Measurements from ENCODE around the gene THRB. TPM values are rescaled to one million over a fixed set of nuclear protein-coding genes. Genes with fewer than 3 reads are reported as not detected.

Gene THRB
- total and polyA plus RNA-seq, 9 of the 15 experiments (the other 6 are each of a cell fraction or from before 2014, with no cell fraction given) = 1.7 to 14.9 (median 6.9) TPM

DNA sequence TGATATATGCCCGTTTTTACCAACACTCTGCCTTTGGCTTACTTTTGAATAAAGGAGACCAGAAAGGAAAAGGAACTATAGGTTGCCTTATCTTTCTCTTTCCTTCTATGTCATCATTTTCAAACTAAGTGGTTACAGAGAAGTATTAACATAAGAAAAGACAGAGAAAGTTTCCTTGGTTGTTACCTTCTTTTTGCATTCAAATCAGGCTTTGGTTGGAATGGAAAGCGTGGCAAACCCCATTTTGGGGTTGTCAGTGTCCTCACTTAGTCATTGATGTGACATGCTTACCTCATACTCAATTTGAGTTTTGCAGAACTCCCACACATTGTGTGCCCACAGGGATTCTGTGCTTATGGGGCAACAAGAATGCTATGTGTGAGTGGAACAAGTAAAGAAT lies 3.7 kb upstream of the THRB start (continued):
- TF ChIP-seq, protein P1, sequence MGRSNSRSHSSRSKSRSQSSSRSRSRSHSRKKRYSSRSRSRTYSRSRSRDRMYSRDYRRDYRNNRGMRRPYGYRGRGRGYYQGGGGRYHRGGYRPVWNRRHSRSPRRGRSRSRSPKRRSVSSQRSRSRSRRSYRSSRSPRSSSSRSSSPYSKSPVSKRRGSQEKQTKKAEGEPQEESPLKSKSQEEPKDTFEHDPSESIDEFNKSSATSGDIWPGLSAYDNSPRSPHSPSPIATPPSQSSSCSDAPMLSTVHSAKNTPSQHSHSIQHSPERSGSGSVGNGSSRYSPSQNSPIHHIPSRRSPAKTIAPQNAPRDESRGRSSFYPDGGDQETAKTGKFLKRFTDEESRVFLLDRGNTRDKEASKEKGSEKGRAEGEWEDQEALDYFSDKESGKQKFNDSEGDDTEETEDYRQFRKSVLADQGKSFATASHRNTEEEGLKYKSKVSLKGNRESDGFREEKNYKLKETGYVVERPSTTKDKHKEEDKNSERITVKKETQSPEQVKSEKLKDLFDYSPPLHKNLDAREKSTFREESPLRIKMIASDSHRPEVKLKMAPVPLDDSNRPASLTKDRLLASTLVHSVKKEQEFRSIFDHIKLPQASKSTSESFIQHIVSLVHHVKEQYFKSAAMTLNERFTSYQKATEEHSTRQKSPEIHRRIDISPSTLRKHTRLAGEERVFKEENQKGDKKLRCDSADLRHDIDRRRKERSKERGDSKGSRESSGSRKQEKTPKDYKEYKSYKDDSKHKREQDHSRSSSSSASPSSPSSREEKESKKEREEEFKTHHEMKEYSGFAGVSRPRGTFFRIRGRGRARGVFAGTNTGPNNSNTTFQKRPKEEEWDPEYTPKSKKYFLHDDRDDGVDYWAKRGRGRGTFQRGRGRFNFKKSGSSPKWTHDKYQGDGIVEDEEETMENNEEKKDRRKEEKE (IDR thresholded peaks at IDR 0.05; ENCODE audit: borderline replicate concordance in 1 of 2, control insufficient read depth in 1 of 2, low read depth in 2 of 2, low read length in 1 of 2) = no peak
- TF ChIP-seq, protein P2, sequence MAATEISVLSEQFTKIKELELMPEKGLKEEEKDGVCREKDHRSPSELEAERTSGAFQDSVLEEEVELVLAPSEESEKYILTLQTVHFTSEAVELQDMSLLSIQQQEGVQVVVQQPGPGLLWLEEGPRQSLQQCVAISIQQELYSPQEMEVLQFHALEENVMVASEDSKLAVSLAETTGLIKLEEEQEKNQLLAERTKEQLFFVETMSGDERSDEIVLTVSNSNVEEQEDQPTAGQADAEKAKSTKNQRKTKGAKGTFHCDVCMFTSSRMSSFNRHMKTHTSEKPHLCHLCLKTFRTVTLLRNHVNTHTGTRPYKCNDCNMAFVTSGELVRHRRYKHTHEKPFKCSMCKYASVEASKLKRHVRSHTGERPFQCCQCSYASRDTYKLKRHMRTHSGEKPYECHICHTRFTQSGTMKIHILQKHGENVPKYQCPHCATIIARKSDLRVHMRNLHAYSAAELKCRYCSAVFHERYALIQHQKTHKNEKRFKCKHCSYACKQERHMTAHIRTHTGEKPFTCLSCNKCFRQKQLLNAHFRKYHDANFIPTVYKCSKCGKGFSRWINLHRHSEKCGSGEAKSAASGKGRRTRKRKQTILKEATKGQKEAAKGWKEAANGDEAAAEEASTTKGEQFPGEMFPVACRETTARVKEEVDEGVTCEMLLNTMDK (IDR thresholded peaks at IDR 0.05; ENCODE audit: borderline replicate concordance, insufficient read depth, low read depth, low read length, poor library complexity, severe bottlenecking) = no peak
- TF ChIP-seq NRF1 (conservative IDR thresholded peaks at IDR 0.05 in 1 of 2, IDR thresholded peaks at IDR 0.05 in 1 of 2) = no peak
- no peak for TF ChIP-seq HNRNPLL (IDR thresholded peaks at IDR 0.05; ENCODE audit: low read depth, low read length, poor library complexity, severe bottlenecking)
- TF ChIP-seq, protein P3, sequence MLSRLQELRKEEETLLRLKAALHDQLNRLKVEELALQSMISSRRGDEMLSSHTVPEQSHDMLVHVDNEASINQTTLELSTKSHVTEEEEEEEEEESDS (CRISPR knock-in tag; IDR thresholded peaks at IDR 0.05) = no peak
- no peak for TF ChIP-seq TCF7 (IDR thresholded peaks at IDR 0.05; ENCODE audit: borderline replicate concordance)
- no peak for TF ChIP-seq ELF2 (CRISPR knock-in tag; IDR thresholded peaks at IDR 0.05)
- TF ChIP-seq, protein P4, sequence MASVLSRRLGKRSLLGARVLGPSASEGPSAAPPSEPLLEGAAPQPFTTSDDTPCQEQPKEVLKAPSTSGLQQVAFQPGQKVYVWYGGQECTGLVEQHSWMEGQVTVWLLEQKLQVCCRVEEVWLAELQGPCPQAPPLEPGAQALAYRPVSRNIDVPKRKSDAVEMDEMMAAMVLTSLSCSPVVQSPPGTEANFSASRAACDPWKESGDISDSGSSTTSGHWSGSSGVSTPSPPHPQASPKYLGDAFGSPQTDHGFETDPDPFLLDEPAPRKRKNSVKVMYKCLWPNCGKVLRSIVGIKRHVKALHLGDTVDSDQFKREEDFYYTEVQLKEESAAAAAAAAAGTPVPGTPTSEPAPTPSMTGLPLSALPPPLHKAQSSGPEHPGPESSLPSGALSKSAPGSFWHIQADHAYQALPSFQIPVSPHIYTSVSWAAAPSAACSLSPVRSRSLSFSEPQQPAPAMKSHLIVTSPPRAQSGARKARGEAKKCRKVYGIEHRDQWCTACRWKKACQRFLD (CRISPR knock-in tag; IDR thresholded peaks at IDR 0.05) = peak; percentile 41; the same call in 1 of the 2 replicates
- TF ChIP-seq, protein P5, sequence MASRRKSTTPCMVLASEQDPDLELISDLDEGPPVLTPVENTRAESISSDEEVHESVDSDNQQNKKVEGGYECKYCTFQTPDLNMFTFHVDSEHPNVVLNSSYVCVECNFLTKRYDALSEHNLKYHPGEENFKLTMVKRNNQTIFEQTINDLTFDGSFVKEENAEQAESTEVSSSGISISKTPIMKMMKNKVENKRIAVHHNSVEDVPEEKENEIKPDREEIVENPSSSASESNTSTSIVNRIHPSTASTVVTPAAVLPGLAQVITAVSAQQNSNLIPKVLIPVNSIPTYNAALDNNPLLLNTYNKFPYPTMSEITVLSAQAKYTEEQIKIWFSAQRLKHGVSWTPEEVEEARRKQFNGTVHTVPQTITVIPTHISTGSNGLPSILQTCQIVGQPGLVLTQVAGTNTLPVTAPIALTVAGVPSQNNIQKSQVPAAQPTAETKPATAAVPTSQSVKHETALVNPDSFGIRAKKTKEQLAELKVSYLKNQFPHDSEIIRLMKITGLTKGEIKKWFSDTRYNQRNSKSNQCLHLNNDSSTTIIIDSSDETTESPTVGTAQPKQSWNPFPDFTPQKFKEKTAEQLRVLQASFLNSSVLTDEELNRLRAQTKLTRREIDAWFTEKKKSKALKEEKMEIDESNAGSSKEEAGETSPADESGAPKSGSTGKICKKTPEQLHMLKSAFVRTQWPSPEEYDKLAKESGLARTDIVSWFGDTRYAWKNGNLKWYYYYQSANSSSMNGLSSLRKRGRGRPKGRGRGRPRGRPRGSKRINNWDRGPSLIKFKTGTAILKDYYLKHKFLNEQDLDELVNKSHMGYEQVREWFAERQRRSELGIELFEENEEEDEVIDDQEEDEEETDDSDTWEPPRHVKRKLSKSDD (conservative IDR thresholded peaks at IDR 0.05; ENCODE audit: low read length) = no peak
- TF ChIP-seq, protein P6, sequence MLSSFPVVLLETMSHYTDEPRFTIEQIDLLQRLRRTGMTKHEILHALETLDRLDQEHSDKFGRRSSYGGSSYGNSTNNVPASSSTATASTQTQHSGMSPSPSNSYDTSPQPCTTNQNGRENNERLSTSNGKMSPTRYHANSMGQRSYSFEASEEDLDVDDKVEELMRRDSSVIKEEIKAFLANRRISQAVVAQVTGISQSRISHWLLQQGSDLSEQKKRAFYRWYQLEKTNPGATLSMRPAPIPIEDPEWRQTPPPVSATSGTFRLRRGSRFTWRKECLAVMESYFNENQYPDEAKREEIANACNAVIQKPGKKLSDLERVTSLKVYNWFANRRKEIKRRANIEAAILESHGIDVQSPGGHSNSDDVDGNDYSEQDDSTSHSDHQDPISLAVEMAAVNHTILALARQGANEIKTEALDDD (IDR thresholded peaks at IDR 0.05) = no peak
- no peak for TF ChIP-seq TAF15 (IDR thresholded peaks at IDR 0.05; ENCODE audit: low read depth, low read length)
- TF ChIP-seq ZNF239 (CRISPR knock-in tag; IDR thresholded peaks at IDR 0.05) = peak; percentile 70; the same call in 1 of the 2 replicates

Data from K562 (cell line).